ENCODE results near the gene CADPS2.

The CADPS2 gene

DNA sequence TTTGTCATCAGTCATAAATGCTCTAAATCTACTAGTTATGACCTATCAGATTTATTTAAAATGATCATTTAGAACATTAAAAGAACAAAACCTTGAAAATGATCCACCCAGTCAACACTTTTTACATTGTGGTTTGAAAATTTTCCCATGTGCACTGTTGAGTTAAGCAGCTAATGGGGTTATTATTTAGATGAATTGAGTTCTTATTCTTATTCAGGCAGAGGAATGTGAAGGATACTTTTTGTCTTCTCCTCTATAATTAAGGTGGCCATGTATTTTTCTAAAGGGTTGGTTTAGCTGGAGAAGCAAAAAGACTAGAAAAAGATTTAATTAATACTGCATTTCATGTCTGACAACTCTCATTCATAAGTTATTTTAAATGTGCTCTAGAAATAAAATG is 506.8 kb downstream of the CADPS2 start:
- DNase-seq (ENCODE audit: low read depth in 2 of 2) = no peak

DNA sequence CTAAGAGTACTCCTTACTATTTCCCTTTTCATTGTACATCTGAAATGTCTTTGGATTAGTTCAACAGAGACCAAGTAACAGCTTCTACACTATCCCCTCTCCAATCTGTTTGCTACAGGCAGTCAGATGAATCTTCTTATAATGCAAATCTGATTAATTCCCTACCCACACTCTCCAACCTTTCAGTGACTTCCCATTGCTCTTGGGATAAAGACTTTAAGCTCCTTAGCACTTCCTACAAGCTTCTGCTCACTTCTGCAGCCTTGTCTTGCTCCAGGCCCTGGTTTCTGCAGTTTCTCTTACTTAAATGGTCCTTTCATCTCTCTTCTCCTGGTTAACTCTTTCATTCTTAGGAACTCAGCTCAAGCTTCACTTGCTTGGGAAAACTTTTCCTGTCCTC is 516.5 kb downstream of the CADPS2 start:
- no peak for DNase-seq (ENCODE audit: low read depth in 2 of 2)

DNA sequence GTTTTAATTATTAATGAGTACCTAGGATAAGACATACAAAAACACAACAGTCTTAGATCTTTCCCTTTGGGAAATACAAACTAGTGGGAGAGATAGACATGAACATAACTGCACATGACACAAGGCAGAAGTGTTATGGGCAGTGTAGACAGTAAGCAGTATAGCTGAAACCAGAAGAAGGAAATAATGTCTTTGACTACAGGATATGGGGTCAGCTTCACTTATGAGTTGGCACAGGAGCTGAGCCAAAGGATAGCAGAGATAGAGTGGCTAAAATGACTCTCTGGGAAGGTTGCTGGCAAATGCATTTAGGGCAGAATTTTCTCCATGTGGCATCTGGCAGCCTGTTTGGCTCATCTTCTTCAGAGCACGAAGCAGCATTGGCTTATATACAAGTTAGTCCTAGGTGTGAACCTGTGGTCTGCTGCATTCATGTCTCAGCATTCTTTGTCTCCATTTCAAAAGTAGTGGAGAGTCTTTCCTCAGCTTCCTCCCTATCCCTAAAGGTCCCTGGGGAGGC is 521.4 kb downstream of the CADPS2 start:
- DNase-seq (ENCODE audit: low read depth in 2 of 2) = no peak

DNA sequence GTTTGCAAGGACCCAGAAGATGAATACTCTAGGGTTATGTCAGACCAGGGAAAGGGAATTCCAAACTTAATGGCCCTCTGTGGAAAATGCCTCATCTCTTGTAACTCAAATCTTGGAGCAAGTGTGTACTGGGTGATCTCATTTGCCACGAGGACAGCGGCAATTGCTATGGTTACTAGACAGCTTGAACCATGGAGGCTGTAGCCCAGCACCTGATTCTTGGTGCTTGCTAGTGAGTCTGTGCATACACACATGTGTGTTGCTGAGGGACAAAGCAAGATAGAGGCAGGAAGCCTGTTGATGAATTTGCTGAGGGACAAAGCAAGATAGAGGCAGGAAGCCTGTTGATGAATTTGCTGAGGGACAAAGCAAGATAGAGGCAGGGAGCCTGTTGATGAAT is 523.1 kb downstream of the CADPS2 start:
- DNase-seq (ENCODE audit: low read depth in 2 of 2) = no peak

DNA sequence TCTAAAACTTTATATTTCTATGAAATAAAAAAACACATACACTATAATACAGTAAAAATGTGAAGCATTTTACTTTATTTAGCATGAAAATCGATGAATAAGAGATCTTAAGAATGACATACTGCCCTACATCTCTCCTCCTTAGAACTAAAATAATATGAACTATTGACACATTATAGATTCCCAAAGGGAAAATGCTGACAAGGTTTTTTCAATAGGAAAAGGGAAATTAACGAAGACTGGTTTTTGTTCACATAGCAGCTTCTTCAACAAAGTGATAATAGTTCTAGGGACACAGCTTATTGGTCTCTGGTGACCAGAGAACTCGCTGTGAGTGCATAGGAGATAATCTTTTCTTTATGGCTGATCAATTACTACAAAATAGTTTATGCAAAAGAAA is 523.8 kb downstream of the CADPS2 start:
- DNase-seq (ENCODE audit: low read depth in 2 of 2) = no peak

DNA sequence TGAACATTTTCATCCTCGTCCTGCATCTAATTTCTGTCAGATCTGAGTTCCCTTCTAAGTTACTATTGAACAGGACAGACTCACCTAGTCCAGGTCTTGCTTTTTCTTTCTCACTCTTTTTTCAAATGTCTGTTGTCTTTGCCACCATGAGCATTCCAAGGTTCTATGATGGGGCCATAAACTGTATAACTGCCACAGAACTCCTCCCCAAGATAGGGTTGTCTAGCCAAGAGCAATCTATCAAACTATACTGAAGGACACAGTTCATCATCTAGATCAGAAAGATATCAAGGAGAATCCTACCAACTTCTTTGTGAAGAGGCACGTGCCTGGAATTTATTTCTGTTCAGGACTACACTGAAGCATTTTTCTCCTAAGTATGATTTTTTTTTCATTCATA is 531.6 kb downstream of the CADPS2 start:
- no peak for DNase-seq (ENCODE audit: low read depth in 2 of 2)

DNA sequence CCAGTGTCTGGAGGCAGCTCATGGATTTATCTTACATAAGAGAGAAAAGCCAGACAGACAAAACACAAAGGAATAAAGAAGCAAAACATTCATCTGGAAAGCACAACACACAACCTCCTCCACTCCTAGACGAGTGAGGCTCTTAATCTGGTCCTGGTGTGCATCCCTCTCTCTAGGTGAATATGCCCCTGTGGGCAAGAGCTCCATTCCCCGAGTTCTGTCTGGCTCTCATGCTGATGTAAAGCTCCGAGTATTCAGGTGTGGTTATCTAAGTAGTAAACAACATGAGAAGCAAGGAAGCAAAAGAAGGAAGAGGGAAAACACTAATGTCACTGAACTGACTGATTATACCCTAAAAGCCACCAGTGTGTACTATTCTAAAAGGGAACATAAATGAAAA is 533.8 kb downstream of the CADPS2 start:
- no peak for DNase-seq (ENCODE audit: low read depth in 2 of 2)

DNA sequence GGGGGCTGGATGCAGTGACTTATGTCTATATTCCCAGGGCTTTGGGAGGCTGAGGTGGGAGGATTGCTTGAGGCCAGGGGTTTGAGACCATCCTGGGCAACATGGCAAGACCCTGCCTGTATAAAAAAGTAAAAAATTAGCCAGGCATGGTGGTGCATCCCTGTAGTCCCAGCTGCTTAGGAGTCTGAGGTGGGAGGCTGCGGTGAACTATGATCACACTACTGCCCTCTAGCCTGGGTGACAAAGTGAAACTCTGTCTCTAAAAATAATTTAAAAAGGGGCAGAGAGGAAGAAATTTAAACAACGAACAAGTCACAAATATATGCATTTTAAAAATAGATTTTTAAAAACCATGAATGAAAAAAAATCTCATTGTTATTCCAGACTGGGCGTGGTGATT is 535.6 kb downstream of the CADPS2 start:
- no peak for DNase-seq (ENCODE audit: low read depth in 2 of 2)

DNA sequence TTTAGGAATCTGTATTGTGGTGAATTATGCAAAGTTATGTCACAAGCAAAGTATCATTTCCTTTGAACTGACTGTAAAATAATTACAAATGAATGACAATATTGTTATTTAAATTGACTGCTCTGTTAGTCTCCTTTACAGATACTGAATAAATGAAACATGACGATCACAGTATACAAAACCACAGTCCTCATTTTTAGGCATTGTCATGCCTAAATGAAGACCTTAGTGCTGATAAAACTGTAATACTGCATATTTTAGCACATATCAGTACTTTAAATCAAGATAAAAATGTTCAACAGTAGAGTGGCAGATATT is 542.0 kb downstream of the CADPS2 start:
- no peak for DNase-seq (ENCODE audit: low read depth in 2 of 2)

DNA sequence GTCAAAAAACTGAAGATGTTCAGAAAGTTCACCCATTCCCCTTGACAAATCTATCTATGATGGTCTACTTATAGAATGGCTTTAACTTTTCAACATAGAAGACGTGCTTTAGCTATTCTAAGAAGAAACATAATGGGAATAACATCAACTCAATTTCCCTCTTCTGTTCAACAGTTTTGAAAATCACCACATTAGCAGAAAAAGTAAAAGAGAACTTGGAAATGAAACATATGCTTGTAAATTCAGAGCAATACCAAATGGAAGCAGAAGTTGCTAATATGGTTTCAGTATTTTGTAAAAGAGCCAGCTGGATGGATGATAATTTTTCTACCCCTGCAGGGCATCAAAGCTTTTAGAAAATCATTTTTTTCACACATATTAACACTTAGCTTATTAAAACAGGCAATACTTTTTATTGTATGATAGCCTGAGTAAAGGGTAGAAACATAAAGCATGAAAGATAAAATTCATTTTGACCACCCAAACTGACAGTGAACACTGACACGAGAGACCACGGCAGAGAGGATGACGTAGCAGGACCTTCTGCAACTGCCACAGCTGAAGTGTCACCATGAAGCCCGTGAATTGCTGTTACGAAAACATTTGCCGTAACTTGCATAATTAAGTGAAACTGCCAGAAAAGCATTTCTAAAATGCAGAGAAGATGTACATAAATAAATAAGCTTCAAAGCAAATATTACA is 542.5 kb downstream of the CADPS2 start:
- no peak for DNase-seq (ENCODE audit: low read depth in 2 of 2)

DNA sequence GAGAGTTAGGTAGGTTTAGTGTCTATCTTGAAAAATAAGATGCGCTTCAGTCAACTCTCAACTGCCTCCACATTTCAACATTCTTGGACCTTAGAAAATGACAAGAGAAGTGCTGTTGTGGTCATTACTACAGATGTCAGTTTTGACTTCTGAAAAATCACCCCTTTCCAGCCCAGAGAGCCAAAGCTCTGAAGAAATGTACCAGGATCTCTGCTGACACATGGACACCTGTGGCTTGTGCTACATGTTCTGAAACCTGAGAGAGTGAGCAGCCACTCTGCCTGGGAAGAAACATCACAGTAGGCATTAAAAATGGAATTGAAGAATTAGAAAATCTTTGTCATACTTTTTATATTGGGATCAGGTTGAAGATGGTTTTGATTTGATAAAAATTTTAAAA is 545.8 kb downstream of the CADPS2 start:
- no peak for DNase-seq (ENCODE audit: low read depth in 2 of 2)

DNA sequence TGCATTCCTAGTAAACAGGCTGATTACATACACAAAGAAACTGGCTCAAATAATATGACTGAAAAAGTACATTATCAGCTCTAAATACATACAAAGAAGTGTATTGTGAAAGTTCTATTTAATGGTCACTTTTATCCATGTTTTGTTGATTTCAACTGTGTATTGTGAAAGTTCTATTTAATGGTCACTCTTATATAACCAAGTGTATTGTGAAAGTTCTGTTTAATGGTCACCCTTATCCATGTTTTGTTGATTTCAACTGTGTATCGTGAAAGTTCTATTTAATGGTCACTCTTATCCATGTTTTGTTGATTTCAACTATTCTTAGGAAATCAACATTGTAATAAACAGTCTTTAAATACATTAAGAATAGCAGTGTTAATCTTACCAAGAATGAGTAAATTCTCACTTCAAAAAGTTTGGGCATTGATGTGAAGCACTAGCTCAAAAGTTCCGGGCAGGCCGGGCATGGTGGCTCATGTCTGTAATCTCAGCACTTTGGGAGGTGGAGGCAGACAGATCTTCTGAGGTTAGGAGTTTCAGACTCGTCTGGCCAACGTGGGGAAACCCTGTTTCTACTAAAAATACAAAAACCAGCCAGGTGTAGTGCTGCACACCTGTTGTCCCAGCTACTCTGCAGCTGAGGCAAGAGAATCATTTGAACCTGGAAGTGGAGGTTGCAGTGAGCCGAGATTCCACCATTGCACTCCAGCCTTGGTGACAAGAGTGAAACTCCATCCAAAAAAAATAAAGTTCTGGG is 546.9 kb downstream of the CADPS2 start:
- DNase-seq (ENCODE audit: low read depth in 2 of 2) = no peak

DNA sequence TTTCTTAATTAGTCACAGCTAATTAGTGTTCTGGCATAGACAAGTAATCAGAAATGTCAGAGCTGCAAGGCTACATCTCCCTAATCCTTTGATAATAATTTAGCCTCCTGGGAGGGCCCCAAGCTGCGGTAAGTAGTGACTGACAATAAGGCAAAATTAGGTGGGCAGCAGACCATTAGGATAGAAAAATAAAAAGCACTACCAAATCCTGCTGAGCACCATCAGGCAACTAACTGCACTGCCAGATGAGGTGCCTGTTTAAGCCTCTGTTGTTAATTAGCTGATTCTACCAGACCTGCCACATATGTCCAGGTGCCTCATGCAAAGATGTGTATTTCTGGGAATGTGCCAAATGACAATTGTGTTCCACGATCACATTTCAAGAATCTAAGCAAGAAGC is 549.2 kb downstream of the CADPS2 start:
- DNase-seq (ENCODE audit: low read depth in 2 of 2) = no peak

DNA sequence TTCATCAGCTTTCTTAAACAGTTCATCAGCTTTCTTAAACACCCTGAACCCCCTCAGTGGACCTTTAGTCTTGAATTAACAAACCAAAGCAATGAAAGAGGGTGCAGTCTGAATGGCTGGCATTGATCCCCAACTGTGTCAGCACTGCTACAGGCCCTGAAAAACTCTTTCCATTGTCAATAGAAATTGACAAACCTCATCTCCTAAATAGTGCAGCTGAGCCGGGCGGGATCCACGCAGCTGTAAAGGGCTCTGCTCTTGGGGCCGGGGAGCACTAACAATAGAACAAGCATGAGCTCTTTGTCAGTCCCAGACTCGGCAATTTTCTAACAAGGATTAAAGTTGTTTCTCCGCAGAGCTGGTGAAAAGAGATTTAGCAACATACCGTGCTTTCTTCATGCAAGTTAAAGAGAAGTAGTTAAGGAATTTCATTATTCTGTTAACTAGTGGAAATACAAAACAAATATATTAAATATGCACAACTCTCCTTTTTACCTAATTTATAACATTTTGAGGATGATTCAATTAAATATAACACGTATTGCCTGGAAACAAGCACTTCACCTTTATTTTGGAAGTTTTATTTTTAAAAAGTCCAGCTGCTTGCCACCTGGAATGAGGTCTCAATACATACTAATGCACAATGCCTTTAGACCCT is 557.0 kb downstream of the CADPS2 start:
- DNase-seq (ENCODE audit: low read depth in 2 of 2) = no peak

DNA sequence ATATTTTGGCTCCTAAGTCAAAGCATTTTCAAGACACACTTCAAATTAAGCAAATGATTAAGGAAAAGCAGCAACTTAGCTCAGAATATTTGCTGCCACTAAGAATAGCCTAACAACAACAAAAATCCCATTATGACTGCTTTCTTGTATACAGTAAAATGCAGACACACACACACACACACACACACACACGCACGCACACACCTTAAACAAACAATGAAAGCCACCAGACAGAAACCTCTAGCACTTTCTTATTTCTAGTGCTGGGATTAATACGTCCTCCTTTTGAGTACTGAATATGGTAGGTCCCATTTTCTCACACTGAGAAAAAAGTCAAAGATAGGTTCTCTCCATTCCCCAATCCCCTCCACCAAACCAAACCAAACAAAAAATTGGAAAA is 558.3 kb downstream of the CADPS2 start:
- DNase-seq (ENCODE audit: low read depth in 2 of 2) = no peak

DNA sequence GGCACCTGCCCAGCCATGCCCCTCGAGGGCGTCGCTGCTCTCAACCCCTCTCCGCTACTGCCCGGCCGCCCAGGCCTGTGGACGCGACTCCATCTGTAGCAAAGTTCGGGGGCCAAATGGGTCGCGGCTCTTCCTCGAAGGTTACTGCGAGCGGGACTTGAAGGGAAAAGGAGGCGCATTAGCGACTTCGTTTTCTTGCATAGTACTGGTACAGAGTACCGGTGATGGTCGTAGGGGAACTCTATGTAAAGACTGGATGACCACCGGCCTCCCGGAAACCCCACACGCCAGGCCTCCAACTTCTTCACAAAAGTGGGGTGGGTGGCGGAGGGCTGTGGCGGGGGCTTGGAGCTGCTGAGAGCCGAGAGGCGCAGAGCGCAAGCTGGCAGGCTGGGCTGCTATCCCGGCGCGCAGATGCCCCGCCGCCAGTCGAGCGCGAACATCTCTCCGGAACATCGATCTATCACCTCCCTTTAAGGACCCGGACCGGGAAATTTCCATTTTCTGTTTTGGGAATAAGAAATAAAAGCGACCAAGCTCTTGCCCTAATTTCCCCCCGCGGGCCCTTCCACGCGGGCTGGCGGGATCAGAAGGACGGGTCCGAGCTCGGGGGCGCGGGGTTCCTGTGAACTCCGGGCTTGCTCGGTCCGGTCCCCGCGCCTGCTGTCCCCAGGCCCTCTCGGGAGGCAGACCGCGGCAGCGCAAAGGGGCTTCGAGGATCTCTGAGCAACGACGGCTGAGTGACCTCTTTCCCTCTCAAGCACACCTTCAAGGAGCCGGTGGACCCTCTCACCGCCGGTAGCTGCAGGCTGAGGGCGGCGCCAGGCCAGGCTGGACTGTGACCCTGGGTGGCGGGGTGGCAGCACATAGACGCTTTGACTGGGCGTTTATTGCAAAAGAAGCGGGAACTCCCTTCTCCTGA is 569.5 kb downstream of the CADPS2 start:
- no peak for DNase-seq (ENCODE audit: low read depth in 2 of 2)

DNA sequence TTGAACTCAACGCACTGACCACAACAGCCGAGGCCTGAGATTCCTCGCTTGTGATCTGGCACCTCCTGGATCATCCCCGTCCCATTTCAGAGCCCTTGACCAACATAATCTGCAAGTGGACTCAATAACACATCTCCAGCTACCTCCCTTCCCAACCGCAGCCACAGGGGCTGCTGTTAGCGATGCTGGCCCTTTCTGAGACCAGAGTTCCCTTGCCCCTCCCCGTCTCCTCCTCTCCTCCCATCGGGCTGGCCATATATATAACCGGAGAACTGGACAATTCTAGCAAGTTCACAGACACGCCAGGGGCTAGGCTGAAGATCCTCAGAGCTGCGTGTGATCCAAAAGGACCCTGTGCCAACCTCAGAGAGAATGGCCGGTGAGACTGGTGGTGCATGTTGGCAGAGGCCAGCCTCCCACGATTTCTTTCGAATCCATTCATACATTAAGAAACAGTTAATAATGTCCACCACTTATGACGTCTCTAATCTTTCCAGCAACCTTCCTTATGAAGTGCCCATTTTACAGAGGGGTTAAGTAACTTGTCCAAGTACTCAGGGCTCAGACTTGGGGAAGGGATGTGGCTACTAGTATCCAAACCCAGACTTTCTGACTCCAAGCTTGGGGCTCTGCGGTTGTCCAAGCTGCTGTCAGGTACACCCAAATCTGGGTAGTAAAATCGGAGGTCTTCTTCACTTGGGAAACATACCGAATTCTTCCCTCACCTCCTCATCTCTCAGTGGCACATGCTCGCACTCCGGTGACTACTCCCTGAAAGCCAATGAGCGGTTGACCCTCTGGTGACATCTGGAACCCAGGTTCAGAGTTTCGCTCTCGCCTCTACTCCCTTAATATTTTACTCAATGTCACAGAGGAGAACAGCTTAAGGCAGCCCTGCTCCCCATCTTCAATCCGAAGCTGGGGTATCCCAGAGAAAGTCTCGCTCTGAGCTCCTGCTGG is 570.5 kb downstream of the CADPS2 start:
- no peak for DNase-seq (ENCODE audit: low read depth in 2 of 2)

DNA sequence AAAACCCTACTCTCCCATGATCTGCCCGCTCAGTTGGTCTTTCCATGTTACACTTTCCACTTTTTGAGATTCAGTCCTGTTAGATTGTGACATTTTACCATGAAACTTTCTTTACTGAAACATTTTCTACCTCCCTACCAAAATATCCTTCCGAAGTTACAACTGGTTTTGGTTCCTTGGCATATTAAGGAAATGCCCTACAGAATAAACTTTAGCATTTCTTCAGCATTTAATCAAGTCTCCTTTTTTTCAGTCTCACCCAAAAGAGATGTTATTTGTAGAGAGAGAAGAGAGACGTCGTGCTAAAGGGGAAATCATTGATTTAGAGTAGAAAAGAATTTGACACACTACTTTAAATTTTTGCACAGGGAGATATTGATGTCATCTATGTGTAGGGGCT is 572.0 kb downstream of the CADPS2 start:
- DNase-seq (ENCODE audit: low read depth in 2 of 2) = no peak

DNA sequence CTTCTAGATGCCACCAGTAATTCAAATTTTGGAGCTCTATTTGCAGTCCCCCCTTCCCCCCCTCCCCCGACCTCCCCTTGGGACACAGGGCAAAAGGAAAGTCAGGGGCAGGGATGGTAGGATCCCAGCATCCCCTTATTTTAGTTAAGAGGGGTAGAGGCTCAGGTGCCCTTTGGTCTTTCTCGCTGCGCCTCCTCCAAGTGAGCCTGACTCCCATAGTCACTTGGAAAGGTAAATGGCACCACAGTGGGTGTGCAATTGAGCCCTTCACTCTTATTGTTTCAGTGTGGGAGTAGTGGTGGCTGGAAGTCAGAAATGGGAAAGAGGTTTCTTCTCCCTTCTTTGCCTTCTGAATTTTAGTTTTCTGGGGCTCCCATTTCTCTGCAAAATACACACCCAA is 573.5 kb downstream of the CADPS2 start:
- no peak for DNase-seq (ENCODE audit: low read depth in 2 of 2)

DNA sequence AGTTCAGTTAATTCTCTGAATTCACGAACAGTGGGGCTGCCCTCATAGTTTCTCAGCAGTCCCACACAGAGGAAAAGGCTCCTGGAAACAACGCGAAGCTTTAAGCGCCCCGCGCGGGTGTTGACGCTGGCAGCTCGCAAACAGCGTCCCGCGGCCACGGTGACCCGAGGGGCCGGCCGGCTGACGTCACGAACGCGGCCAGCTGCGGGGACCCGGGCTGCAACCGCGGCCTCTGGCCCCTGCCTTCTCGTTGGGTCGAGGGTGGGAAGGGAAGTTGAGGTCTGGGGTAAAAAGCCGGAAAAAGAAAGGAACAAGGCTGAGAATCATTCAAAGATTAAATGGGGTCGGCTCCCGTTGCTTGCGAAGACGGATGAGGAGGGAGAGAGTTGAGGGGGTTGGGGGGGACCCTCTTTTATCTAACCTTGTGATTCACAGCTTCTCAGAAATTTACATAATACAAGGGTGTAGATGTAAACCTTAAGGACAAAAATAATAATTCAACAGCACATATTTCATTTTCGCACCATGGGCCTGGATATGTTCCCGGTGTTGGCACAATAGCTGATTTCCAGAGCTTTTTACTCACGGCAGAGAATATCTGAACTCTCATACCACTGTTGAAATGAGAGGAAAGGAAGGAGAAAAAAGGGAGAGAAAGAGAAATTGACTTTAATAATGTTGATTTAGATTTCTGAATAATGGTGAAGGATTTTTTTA is 574.4 kb downstream of the CADPS2 start:
- DNase-seq (ENCODE audit: low read depth in 2 of 2) = no peak

Data from activated CD4-positive, alpha-beta T cell treated with anti-CD3 and anti-CD28 coated beads for 24 hours (primary cell).